Mucosa of gallbladder (tissue), 1 donor: ENCODE data around the gene LMBRD1. TPM values are rescaled to one million over a fixed set of nuclear protein-coding genes. Genes with fewer than 3 reads are reported as not detected.
"Not testable (repeated sequence)": the region's sequence is repeated elsewhere in the genome, so short reads cannot be mapped to it uniquely, and the experiment has no call there.

Experiments used
- DNase-seq: peaks from one replicate; pipeline ENCODE4 v3.0.0-alpha.2; 2020; ENCODE audit warnings: low spot score
- total RNA-seq: library from RNA; stranded (reverse); gene quantifications from one replicate; pipeline ENCODE4 v1.2.1, GENCODE V29; 2021
- donor health status: DM: no; HTN: no; CAD: no.

The LMBRD1 gene
- total RNA-seq = 106 TPM

DNA sequence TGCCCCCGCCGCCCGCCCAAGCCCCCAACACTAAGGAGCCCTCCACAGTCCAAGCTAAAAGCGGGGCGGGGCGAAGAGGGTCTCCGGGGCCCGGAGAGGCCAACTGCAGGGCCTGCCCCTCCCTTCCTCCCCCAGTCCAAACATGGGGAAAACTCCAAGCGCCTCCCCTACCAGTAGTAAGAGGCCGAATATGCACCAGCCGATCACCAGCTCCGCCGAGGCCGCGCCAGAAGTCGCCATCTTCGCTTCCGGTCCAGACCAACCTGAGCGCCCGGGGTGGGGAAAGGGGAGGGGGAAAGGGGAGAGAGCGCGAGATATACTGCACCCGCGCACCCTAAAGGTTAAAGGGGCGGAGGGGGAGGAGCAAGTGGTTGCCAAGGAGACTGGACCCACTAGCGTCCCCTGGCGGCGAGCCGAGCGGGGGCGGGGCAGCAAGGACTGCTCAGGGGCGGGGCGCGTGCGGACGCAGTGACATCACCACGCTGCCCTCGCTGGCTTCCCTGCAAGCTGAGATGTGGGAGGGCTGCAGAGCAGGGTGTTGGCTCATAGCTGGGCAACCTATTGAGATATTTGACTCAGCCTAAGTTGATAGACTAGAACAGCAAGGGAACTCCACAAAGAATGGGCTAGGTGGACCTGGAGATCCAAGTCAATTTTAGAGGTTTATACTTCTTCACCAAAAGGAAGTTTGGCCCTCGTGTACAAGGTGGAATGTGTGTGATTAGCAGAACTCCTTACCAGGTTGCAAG lies at the start of gene LMBRD1:
Gene LMBRD1 (minus strand): TSS at position 369 of the 749 bp plus-strand sequence. CDS start 129 bp downstream, at position 240.
- DNase-seq = peak; percentile 98

DNA sequence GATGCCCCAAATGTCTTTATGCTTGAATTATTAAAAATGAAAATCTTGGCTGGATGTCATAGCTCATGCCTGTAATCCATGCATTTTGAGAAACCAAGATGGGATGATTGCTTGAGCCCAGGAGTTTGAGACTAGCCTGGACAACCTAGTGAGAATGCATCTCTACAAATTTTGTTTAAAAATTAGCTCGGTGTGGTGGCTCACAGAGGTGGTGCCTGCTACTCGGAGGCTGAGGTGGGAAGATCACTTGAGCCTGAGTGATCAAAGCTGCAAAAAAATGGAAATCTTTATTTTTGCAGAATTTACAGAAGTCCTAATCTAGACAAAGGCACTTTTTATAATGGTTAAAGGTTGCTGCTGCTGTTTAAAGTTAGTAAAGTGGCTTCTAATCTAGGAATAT lies 49.5 kb upstream of the LMBRD1 start:
- no peak for DNase-seq

DNA sequence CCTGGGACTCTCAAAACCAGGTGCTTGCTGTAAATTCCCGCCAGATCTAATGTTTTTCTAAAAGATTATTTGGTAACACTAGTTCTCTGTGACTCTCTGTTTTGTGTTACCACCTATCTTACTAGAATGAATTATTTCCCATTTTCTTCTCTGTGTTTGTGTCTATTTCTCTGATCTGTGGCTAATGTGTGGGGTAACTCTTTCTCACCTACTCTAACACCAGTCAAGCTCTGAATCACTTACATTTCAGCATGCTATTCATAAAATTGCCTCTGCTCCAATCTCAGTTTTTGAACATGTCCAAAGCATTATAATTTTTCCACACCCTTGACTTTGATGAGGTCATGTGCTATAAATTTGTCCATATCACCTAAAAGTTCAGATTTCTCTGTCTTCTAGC lies 46.4 kb upstream of the LMBRD1 start:
- DNase-seq = no peak

DNA sequence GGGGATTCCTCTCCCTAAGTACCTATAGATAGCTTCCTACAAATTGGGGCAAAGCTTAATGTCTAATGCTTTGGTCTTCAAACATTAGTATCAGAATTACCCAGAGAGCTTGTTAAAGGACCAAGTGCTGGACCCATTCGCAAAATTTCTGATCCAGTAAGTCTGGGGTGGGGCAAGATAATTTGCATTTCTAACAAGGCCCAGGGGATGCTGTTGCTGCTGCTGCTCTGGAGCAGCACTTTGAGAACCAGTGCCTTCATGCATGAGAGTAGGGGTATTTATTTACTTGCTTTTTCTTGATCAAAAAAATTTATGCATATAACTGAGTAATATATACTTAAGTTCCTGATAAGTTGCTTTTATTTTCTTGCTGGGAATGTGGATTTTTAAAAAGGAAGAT lies 45.1 kb upstream of the LMBRD1 start:
- DNase-seq = no peak

DNA sequence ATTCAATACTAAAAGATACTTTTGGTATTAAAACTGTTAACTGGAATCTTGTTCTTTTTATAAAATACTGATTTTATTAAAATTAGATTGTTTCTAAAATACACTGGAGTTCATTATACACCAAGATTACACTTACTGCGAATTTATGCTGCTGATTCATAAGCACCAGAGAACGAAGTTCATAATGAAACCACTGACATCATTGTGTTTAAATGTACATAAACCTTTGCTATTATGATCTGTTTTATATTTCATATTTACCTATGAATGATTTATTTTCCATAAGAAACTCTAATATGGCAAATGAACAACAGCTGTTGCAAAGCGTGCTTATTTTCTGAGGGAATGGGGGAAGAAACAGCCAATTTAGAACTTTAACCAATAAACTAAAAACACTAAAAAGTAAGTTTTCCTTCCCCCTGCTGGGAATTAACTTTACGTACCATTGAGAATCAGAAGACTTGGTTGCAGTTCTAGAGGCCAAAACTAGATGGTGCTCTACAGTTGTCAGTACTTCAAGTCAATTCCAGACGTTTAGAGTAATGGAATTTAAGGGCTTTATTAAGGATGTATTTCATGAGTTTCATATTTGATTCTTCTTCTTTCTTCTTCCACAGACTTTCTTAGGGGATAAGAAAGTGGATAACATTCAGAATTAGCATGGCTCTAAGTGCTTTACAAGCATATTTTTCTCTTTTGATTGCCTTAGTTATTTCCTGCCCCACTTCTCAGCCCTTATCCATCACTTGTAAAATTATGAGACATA lies 38.8 kb upstream of the LMBRD1 start:
- DNase-seq = peak; percentile 46

DNA sequence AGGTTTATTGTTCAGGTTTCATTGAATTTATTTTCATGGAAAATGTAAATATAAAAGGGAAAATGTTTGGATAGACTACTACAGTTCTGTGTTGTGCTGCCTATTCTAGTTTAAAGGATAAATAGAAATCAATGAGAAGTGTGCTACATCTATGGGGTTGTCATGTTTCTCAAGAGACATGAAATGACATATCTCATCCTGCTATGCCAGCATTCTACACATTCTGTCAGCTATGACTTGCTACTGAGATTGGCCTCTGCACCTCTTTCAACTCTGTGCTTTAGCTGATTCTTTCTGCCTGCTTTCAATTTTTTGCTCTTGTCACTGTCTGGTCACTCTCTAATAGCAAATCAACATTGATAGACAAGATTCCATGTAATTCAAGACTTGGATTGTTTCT lies 35.7 kb upstream of the LMBRD1 start:
- DNase-seq = no peak

DNA sequence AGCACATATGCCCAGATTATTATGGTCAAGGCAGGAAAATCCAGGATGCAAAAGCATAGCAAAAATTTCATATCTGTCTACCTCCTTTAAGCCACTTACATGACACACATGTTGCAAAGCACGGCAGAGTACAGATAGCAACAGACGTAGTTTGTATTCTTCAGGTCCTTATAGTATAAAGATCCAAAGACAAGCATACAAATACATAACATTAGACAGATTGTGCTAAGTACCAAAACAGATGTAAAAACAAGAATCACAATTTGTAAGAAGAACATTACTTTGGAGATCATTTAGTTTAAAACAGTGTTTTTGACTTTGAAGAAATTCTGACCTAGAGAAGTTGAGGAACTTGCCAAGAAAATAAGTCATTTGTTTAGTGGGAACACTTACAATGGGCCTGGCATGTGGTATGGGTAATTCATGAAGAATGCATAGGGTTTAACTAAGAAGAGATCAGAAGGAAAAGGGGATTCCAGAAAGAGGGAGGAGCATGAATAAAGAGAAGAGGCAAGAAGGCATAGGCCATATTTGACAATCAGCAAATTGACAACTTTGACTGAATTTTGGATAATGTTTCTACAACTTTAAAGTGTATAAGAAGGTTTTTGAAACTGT lies 30.6 kb upstream of the LMBRD1 start:
- DNase-seq = no peak

DNA sequence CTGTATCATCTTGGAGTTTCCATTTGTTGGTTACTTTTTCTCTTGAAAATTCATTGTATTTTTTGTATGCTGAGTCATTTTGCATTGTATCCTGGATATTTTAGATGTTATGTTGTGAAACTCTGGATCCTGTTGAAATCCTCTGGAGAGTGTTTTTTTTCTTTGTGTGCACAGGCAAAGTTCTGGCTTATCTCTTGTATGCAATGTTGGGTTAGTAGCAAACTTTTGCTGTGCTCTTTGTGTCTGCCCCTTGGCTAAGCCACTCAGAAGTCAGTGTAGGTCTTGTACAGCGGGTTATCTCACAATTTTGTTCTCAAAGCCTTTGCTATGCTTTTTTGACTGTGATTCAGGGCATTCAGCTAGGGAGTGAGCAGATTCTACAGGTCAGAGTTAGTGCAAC lies 29.1 kb upstream of the LMBRD1 start:
- DNase-seq = no peak

DNA sequence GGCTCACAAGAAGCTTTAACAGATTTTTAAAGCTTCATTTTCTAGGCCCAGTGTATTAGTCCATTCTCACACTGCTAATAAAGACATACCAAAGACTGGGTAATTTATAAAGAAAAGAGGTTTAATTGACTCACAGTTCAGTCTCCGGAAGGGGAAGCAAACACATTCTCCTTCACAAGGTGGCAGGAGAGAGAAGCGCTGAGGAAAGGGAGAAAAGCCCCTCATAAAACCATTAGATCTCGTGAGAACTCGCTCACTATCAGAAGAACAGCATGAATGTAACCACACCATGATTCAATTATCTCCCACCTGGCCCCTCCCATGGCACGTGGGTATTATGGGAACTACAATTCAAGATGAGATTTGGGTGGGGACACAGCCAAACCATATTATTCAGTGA lies 27.5 kb upstream of the LMBRD1 start:
- not testable (repeated sequence) for DNase-seq

DNA sequence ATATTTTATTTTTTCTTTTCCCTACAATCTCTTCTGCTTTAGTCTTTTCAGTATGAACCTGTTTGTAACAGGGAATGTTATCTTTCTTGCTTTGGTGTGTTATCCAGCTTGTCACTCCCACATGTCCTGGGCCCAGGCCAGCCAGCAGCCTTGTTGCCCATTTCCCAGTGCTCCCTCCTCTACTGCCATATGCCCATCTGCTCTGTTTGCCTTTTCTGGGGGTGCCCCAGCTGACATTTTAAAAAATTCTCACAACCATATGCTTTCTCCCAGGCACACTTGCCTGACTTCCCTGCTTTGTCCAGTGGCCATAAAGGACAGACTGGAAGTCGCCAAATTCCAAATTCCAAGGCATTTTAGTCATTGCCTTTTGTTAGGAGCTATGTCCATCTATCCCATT lies 23.6 kb upstream of the LMBRD1 start:
- no peak for DNase-seq

DNA sequence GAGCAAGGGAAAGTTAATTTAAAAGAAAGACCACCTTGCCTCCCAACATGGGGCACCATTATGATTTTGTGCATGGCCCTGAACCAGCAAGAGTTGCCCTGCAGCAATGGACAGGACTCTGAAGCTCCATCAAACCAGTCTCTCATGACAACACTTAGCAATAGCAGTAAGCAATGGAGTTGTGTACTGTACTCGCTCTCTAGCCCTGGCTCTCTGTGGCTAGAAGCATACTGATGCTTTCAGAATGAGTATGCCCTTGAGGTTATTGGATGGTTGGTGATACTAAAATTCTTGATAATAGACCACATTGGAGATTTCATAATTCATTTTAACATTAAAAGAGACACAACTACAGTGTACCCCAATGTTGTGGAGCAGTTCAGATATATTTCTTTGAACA lies 23.2 kb upstream of the LMBRD1 start:
- no peak for DNase-seq

DNA sequence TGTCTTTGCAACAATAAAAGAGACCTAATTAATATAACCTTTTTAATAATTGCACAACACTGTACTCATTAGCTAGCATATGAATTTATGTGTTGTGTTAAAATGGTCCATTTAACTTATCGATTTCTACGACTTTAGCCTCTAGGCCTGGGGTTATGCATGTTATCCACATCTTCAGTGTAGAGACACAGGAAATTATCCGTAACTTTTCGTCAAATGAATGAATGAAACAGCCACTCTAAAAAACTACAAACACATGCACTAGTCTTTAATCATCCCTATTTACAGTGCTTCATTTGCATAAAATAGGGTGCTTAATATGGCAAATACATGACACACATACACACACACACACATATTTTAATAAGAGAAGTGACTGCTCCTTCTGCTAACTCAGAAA lies 22.3 kb upstream of the LMBRD1 start:
- DNase-seq = no peak

DNA sequence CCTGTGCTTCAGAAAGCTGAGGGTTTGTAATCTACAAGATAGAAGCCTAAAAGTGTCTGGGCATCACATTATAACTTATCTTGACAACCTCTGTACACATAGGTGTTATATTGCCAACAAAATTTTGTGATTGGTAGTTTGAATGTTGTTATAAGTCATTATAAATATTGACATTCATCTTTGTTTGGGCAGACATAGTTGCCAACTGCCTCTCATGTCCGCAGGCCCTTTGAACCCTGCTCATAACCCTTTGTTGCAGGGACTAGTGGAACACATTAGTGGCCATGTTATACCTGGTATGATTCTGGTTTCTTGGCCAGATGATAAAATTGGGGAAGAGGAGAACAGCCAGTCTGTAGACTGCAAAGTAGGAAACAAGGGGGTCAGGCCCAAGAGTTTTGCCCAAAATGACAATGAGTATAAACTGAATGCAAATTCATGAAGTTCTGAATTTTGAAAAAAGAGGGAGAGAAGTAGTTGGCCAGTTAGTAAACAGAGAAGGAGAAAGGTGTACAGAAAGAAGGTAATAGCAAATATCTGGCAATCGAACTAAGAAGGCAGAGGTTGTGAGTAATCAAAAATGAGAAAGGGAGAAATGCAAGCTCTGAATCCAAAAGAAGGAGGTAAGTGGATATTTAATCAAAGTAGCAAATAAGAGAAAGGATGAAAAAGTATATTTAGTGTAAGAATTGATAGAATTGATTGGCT lies 21.6 kb upstream of the LMBRD1 start:
- DNase-seq = no peak

DNA sequence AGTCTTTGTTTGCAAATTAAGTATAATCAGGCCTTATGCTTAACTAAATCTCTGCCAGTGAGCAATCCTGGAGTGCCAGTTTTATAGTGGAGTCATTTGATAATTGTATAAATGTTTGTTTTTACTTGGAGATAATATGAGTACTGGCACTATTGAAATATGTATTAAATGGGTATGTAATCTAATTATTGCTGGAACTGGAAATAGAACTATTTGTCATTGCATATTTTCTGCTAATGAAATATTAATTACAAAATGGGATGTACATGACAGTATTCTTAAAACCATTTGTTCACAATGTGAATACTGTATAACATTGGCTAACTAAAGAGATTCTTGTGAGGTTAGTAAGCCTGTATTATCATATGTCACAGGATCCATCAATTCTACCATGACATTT lies 20.5 kb upstream of the LMBRD1 start:
- no peak for DNase-seq

DNA sequence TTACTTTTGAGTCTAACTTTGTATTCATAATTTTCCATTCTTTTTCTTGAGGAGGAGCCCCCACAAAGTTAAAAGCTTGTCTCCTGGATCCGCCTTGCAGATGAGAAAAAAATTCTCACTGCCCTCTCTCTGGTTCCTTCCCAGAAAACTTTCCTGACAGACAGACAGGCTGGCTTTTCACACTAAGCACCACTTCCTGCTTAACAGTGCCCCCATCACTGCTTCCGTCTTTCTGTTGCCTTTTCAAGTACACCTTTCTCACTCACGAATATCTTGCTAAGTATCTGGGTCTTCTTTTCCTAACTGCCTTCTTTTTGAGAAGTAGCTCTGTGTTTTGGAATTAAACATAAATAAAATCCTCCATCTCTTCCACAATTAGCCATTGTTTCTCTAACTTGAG lies 19.8 kb upstream of the LMBRD1 start:
- no peak for DNase-seq

DNA sequence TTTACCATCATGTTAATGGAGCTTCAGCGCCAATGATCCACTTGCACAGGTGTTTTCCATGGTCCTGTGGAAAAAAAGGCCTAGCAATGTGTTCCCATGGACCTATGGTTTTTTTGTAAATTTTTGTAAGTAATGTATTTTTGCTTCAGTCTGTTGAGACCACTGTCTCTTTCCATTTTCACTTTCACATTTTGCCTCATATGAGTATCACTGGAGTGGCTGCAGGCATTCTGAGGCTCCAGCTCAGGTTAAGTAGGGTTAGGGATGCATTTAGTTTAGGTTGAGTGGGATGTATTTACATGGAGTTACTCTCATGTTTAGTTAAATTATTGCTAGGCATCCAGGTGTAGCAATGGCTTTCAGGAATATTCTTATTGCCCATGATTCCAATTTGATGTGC lies 19.2 kb upstream of the LMBRD1 start:
- no peak for DNase-seq

DNA sequence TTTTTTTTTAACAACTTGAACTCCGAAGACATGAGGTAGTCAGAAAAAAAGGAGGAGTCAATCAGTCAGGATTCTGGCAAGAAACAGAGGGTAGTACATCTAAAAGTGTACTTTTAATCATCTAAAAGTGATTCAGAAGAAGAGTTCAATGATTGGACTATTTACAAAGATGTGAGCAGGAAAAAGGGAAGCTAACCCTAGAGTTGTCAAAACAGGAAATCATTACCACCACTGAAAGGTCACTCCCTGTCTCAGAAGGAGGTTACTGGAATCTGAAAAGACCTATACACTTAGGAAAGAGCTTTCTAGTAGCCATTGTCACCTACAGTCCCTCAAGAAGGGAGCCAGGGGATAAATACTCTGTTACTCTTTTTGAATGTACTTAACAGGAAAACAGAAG lies 16.7 kb upstream of the LMBRD1 start:
- no peak for DNase-seq

DNA sequence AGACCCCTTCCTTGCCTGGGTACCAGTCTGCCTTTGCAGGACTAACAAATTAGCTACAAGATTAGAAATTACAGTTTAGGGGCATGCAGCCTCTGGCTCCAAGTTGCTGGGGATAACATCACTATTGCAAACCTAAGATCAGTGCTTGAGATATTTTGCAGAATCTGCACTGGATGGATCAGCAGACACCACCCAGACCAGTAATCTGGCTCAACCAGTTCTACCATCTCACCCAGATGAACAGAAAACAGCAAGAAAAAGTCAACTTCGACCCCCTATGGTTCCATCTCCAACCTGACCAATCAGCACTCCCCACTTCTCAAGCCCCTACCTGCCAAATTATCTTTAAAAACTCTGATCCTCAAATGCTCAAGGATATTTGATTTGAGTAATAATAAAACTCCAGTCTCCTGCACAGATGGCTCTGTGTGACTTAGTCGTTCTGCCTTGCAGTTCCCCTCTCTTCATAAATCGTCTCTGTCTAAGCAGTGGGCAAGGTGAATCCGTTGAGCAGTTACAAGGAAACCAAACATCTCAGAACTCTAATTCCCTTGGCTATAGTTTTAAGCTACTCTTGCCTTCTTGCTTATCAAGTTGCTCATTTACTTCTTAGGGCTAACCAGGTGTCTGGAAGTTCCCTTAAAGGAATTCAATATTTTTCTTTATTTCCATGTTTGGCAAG lies 16.1 kb upstream of the LMBRD1 start:
- DNase-seq = no peak

DNA sequence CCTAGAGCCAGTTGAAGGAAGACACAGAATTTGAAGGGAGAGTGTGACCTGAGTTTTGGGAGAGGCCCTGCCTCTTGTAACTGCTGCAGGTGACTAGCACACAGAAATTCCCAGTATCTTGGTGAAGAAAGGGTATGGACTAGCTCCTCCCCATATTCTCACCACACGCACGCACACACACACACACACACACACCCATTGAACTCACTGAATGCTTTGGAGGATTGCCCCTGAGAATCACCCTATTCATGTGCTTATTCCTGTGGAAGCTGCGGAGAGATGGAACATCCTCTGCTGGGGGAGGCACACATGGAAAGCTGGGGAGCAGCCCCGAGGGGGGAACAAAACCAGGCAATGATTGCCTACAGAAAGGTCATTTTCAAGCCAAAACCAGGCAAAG lies 6.2 kb upstream of the LMBRD1 start:
- no peak for DNase-seq

DNA sequence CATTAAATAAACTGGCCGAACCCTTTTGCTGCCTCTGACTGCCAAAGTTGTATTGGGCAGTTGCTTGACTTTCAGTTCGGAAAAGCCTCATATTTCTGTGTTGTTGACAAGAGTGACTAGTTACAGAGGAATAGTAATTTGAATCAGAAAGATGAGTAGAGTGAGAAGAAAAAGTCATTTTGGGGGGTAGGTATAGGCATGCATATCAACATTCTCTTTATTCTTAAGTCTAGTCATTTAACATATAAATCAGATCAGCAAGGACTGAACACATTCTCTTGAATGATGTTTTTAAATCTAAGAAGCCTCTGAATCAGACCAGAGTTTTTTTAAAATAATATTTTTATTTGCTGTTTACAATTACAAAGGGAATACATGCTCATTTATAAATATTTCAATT lies 4.9 kb upstream of the LMBRD1 start:
- no peak for DNase-seq

DNA sequence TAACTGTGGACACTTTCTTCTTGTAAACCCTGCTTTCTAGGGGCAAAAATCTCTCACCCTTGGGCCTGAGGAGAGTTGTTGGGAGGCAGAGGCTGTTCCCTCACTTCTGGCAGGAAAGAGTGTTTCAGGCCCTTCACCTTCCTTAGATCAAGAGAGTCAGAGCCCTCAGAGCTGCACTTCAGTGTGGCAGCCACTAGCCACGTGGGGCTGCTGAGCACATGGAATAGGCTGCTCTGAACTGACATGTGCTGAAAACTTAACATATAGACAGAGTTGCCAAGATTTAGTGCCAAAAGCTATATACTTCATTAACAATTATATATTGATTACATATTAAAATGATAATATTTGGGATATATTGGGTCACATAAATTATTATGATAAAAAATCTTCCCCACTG lies 4.4 kb upstream of the LMBRD1 start:
- no peak for DNase-seq

DNA sequence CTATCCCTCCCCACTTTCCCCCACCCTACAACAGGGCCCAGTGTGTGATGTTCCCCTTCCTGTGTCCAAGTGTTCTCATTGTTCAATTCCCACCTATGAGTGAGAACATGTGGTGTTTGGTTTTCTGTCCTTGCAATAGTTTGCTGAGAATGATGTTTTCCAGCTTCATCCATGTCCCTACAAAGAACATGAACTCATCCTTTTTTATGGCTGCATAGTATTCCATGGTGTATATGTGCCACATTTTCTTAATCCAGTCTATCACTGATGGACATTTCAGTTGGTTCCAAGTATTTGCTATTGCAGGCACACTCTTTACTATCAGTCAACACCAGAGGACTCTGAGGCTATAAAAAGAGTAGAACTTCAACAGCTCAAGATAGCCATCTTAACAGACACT lies 2.0 kb upstream of the LMBRD1 start:
- not testable (repeated sequence) for DNase-seq
